WI38 (cell line): ENCODE measurements around the gene C2orf80.

Source experiments
- H3K4me3 ChIP-seq: 2 replicates; pipeline ENCODE4 v1.5.1; 2011; ENCODE audit warnings: low read depth, mild to moderate bottlenecking, control low read depth, low read length
- TF ChIP-seq, protein P1 (sequence below): IDR thresholded peaks from 2 replicates; pipeline ENCODE4 v1.5.1; 2012; ENCODE audit warnings: low read depth, mild to moderate bottlenecking, control low read depth, low read length

Gene C2orf80

DNA sequence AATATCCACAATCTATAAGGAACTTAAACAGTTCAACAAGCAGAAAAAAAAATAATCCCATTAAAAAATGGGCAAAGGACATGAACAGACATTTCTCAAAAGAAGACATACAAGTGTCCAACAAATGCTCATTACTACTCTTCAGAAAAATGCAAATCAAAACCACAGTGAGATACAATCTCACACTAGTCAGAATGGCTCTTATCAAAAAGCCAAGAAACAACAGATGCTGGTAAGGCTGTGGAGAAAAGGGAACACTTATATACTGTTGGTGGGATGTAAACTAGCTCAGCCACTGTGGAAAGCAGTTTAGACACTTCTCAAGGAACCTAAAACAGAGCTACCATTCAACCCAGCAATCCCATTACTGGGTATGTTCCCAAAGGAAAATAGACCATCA lies 36.7 kb downstream of the C2orf80 start:
- TF ChIP-seq, protein P1, sequence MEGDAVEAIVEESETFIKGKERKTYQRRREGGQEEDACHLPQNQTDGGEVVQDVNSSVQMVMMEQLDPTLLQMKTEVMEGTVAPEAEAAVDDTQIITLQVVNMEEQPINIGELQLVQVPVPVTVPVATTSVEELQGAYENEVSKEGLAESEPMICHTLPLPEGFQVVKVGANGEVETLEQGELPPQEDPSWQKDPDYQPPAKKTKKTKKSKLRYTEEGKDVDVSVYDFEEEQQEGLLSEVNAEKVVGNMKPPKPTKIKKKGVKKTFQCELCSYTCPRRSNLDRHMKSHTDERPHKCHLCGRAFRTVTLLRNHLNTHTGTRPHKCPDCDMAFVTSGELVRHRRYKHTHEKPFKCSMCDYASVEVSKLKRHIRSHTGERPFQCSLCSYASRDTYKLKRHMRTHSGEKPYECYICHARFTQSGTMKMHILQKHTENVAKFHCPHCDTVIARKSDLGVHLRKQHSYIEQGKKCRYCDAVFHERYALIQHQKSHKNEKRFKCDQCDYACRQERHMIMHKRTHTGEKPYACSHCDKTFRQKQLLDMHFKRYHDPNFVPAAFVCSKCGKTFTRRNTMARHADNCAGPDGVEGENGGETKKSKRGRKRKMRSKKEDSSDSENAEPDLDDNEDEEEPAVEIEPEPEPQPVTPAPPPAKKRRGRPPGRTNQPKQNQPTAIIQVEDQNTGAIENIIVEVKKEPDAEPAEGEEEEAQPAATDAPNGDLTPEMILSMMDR = no peak
- no peak overlapping the region for H3K4me3 ChIP-seq

DNA sequence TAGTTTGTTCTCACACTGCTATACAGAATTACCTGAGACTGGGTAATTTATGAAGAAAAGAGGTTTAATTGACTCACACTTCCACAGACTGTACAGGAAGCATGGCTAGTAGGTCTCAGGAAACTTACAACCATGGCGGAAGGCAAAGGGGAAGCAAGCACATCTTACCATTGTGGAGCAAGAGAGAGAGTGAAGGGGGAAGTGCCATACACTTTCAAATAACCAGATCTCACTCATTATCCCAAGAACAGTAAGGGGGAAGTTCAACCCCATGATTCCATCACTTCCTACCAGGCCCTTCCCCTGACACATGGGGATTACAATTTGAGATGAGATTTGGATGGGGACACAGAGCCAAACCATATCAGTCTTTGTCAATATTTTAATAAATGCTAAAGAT lies 38.9 kb downstream of the C2orf80 start:
- no peak overlapping the region for H3K4me3 ChIP-seq
- TF ChIP-seq, protein P1 = no peak

DNA sequence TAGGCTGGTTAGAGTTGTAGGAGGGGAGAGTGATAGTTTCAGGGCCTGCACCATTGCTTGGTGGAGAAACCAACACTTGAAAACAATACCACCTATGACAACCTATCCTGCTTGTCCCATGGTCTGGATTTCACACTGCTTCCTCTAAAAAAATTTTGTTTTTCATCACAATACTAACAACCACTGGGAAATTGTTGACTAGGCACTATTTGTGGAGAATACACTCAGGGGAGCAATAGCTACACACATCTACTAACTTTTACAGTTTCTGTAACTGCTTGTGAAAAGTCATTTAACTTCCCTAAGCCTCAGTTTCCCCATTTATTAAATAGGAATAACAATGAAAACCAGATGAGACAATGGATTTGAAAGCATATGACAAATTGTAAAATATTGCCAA lies 39.7 kb downstream of the C2orf80 start:
- H3K4me3 ChIP-seq = no peak overlapping the region
- TF ChIP-seq, protein P1 = no peak

DNA sequence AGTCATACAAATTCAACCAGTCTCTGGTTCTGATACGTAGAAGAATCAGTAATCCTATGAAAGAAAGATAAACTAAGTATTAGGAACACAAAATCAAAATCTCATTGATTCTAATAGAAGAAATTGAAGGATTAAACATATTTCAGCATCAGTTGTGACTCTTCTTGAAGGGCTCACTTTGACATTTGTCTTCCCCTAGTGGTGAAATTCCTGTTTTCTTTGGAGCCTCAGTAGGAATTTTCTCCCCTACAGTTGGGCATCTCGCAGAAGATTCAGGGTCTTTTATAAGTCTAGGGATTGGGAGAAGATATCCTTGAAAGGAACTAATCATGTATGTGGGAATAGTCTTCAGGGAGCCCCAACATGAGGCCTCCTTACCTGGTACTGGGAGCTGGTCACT lies 41.0 kb downstream of the C2orf80 start:
- no peak overlapping the region for H3K4me3 ChIP-seq

DNA sequence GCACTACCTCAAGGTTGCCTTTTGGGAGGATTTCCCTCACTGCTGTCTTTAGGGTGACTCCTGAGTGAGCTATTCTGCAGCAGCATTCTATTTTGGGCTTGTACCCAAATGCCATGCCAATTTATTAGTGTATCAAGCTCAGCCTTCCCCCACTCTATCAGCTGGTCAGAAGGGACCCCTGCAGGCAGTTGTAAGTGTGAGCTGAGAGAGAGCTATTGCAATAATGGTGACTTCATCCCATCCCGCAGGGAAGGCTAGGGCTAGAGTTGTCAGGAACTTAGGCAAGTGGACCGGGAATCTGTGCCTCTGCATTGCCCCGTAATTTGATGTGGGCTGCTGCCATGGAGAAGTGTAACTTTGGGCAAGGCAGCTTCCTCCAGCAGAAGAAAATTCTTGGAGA lies 42.1 kb downstream of the C2orf80 start:
- no peak overlapping the region for H3K4me3 ChIP-seq
- TF ChIP-seq, protein P1 = no peak

More for the DNA sequence above, 41.0 kb downstream of the C2orf80 start:
- TF ChIP-seq, protein P1 = no peak

DNA sequence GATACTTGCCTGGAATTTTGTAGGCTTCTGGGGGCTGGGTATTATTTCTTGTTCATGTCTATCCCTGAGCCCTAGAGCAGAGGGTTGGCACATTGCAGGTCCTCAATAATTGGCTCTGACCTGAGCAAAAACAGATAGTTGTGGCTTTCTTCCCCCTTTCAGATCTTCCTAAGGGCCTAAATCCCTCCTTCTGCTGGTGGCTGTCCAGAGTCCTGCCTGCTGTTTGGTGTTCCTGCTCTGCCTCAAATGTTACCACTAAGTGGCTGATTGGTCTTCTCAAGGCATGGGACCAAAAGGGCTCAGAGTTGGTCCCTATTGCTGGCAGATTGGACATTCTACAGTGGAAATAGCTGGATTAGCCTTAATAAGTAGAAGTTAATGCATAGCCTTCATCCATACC lies 42.8 kb downstream of the C2orf80 start:
- TF ChIP-seq, protein P1 = no peak
- H3K4me3 ChIP-seq = no peak overlapping the region

DNA sequence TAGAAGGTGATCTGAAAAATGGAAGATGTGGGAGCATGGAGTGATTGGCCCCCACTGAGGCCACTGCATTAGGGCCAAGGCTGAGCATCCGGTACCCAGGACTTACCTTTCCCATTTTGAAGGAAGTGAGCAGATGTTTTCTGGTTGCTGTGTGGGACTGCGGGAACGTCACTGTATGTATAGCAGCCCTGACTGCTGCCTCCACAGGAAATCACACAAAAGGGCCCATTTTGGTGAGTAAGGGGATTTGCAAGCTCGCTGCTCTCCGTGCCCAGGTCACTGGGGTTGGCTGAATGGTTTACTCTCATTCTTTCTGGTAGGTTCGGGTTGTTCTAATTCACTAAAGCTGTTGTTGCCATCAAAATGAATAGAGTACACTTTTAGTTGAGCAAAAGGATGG lies 43.8 kb downstream of the C2orf80 start, which contains the start of gene CRYGB:
Gene CRYGB (minus strand): TSS at position 153 of the 400 bp plus-strand sequence. CDS start 38 bp downstream, at position 115.
- TF ChIP-seq, protein P1 = no peak
- H3K4me3 ChIP-seq = no peak within 1 kb of the TSS
